GM19035 (cell line): ENCODE data around the gene ELOVL7.
"Not testable (repeated sequence)": the region's sequence is repeated elsewhere in the genome, so short reads cannot be mapped to it uniquely, and the experiment has no call there.

Experiments used
- ATAC-seq: cut with Tn5 transposase; IDR thresholded peaks from one replicate; pipeline ENCODE4 v1.9.1; 2021; ENCODE audit not compliant: unreplicated experiment

Gene ELOVL7

GRCh38 chr5:60843936-60844905 lies at the start of gene ELOVL7:
Gene ELOVL7, minus strand, starts transcription at chr5:60844269. Its CDS starts 56,872 bp downstream, at chr5:60787397.
- ATAC-seq: peak; percentile 90

DNA sequence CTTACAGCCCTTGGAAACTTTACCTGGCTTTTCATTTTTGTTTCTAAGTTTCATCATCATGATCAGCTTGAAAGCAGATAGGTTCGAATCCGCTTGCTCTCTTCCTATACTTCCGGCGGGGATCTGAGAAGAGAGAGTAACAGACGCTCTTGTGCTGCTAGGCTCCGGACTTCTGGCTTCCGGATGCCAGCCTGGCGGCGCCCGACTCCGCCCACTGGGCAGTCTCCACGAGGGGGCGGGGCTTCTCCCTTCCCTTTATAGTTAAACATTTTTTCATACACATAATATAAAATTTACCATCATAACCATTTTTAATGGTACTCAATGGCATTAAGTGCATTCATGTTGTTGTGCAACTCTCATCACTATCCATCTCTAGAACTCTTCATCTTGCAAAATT lies 49.5 kb upstream of the ELOVL7 start:
- ATAC-seq: no peak

- ATAC-seq: no peak
These were observed 47.6 kb upstream of the ELOVL7 start for GRCh38 chr5:60891667-60892066.

GRCh38 chr5:60888359-60889061 lies 44.4 kb upstream of the ELOVL7 start:
- ATAC-seq: no peak

GRCh38 chr5:60887746-60888145 lies 43.7 kb upstream of the ELOVL7 start:
- no peak for ATAC-seq

- no peak for ATAC-seq
These were observed 43.0 kb upstream of the ELOVL7 start for GRCh38 chr5:60887096-60887495.

GRCh38 chr5:60886158-60886557 lies 42.1 kb upstream of the ELOVL7 start:
- no peak for ATAC-seq

DNA sequence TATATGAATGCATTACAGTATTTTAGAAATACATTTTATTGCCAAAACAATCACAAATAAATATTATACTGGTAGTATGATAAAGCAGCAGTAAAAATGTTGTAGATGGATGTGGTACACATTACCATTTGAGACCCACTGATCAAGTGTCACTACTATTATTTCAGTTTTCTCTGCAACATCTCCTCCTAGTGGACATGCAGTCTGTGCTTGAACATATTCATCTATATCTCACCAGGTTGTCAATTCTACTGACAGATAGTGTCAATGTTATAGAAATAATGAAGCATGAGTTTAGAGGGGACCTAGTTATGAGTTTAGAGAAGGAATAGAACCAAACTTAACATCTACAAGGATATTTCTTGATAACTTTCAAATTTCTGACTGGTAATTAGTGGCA lies 39.2 kb upstream of the ELOVL7 start:
- ATAC-seq: no peak

- ATAC-seq: no peak
These were observed 28.8 kb upstream of the ELOVL7 start for GRCh38 chr5:60872892-60873291.

- ATAC-seq: no peak
These were observed 26.8 kb upstream of the ELOVL7 start for GRCh38 chr5:60870857-60871256.

- not testable (repeated sequence) for ATAC-seq
These were observed 16.5 kb upstream of the ELOVL7 start for GRCh38 chr5:60860572-60860971.

DNA sequence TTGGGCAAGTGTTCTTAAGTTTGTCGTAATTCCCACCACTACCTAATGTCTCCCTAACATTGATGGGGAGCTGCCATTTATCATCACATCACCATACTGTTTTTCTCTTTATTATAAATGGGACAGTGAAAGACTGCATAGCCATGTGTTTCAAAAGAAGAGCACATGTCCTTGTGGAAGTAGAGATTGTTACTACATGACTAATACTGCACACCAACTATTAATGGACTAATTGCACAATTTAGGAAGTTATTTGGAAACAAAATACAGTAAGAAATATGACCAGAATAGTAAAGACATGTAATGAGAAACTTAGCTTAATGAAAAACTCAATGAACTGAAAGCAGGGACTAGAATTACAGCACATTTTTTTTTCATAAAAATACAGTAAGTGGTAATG lies 12.0 kb upstream of the ELOVL7 start:
- no peak for ATAC-seq

GRCh38 chr5:60852940-60853339 lies 8.9 kb upstream of the ELOVL7 start:
- no peak for ATAC-seq

DNA sequence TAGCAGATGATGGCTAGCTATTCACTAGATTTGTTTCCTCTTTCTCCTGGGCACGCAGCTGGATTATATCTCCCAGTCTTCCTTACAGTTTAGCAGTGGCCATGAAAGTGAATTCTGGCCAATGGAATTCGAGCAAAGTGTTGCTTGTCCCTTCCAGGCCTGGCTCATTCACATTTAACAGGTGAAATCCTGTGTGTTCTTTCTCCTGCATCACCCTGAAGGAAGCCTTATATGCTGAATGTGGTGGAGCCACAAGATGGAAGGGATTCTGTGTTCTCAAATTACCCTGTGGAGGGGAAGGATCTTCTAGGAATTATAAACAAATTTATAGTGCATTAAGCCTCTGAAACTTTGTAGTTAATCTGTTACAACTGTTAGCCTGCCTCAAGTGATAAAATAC lies 8.2 kb upstream of the ELOVL7 start:
- ATAC-seq: no peak

DNA sequence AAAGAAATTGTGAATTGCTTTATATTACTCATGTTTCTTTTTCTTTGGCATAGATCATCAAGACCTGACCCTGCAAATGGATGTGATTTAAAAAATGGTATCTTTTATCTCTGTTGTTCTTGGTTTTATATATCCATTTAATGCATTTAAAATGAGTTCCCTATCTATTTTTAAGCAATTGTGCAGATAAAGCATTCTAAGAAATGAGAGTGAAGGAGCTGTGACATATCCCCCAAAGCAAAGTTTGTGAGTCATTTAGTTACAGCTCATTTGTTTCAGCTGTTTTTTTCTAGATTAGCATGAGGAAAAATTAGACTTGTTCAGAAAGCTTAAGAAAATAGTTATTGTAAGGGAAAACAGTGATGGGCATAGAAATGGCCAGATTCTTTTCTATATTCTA lies 7.6 kb upstream of the ELOVL7 start:
- ATAC-seq: no peak

DNA sequence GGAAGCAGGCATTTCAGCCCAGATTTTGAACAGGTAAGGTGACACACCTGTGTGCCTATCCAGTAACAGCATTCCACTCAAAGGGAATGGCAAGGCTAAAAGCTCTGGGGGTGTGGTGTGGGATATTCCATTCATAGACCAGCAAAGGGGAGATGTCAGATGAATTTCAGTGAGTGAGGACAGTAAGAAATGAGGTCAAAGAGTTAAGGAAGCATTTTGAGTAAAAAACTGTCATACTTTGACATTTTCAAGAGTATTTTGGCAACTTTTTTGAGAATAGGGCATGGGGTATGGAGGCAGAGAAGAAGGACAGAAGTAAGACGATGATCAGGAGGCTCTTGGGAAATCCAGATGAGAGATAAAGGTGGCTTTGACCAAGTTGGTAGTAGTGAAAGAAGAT lies 2.2 kb upstream of the ELOVL7 start:
- ATAC-seq: no peak

DNA sequence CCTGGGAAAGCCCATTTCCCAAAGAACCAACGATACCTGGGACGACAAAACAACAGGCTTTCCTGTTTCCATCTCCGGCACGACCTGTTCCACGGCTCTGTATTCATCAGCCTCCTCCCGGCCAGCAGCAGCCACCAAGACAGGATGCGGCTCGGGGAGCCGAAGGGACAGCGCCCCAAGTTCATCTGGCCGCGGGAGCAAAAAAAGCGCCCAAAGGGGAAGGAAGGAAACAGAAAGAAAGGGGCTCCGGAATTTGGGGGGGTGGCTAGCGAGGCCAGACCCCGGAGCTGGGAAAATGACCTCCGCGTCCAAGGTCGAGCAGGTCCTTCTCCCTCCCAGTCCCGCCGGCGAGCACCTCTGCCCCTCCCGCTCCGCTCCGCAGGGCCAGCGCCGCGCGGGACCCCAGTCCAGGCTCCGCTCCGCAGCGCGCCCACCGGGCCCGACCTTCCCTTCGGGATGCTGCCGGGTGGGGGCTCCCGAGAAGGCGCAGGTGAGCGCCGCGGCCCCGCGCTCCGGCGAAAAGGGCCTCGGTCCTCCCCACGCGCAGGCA lies 608 bp downstream of the ELOVL7 start:
- peak; percentile 42 for ATAC-seq

- ATAC-seq: no peak
These were observed 1.1 kb downstream of the ELOVL7 start for GRCh38 chr5:60842871-60843385.

DNA sequence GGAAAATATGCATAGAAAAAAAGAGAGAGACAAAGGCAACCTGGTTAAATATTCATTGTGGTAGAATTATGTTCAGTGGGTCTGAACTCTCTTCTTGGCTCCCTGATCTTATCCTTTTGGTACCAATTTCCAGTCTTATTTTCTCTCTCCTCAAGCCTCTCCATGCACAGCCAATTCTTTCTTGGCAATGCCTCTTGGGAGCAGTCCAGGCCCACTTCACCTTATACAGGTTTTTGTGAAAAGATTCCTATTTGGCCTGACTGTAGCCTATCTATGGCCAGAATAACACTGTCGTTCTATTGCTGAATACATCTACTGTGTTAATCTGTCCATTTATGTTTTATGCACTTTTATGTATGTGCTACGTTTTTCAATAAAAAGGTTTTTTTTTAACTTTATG lies 2.7 kb downstream of the ELOVL7 start:
- ATAC-seq: no peak

GRCh38 chr5:60836131-60836530 lies 7.9 kb downstream of the ELOVL7 start:
- no peak for ATAC-seq

- ATAC-seq: no peak
These were observed 8.5 kb downstream of the ELOVL7 start for GRCh38 chr5:60835554-60835953.

GRCh38 chr5:60833520-60833919 lies 10.5 kb downstream of the ELOVL7 start:
- ATAC-seq: no peak
